ENCODE data around the gene ANKFN1.

DNA sequence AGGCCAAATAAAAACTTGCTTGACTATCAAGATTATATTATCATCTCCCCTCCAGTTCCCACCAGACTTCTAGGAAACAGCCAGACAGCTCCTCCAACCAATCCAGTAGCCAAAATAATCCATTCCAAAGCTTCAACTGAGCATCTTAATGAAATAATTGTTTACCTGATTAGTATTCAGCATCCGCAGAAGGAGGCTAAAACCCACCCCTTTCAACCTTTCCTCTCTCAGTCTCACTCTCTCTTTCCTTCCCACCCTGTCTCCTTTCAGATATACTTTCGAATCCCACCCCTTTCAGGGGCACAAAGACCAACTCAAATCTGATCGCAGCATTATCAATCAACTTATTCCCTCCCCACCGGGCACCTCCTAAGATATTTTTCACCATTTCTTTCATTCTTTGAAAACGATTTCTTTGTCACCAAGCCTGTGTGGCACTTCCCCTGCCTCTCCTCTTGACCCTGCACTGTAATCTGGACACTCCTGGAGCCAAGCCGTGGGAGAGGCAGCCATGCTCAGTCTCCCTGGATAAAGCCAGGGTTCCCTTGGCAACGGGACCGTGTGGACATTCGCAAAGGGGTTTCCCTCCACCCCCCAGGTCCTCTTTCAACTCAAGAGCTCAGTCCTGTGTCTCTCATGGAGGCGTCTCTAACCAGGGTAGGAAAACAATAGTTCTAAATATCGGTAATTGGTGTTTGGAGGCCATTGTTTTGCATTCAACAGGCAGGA is at the start of gene ANKFN1:
- TF ChIP-seq CTCF (IDR thresholded peaks at IDR 0.05) (no peak), POLR2A (IDR thresholded peaks at IDR 0.05) (no peak)
